ENCODE measurements around the gene LHX6. TPM values are rescaled to one million over a fixed set of nuclear protein-coding genes. Genes with fewer than 3 reads are reported as not detected.

The LHX6 gene
- total RNA-seq, 4 donors from 2014 or later, result 0.68 to 12.7 (median 1.4) TPM; not detected in 1

GRCh38 chr9:122205176-122205575, 23.6 kb downstream of the LHX6 start:
- DNase-seq, result no peak
- Histone ChIP-seq H3K4me3 (no peak overlapping the region), H3K27ac (no peak overlapping the region), H3K27me3 (peaks cover 8% of the 10 kb centered on the region), H3K9me3 (no peaks in the 10 kb centered on the region), H3K36me3 (no peaks in the 10 kb centered on the region), H3K4me1 (no peaks in the 10 kb centered on the region)
- no peak for TF ChIP-seq POLR2A (IDR thresholded peaks at IDR 0.05)
- TF ChIP-seq POLR2AphosphoS5 (IDR thresholded peaks at IDR 0.05), result no peak
- no peak for TF ChIP-seq EP300 (IDR thresholded peaks at IDR 0.05; ENCODE audit: low read depth)
- no peak for TF ChIP-seq CTCF (IDR thresholded peaks at IDR 0.05)
- WGBS, 2 donors (ENCODE audit: low coverage in 1 of 2), result 91% methylated on average over 8 of the region's 8 CpGs; no CpG with 5 or more reads in 1 of the 2 donors
- in situ Hi-C loops (cut with MboI; ENCODE audit: low pct_ligation_motif_present in 1 of 4, low pct_unique_long_range_greater_than_20kb in 1 of 4, low sequenced_read_pairs in 3 of 4), result no loop called here
- intact Hi-C loops (cut with DNase I; ENCODE audit: low total_unique reads), result no loop called here

GRCh38 chr9:122204491-122204890, 24.3 kb downstream of the LHX6 start:
- no peak overlapping the region for H3K4me3 ChIP-seq
- intact Hi-C loops (cut with DNase I; ENCODE audit: low total_unique reads), result no loop called here
- no peak overlapping the region for H3K27ac ChIP-seq
- H3K4me1 ChIP-seq, result no peaks in the 10 kb centered on the region
- H3K9me3 ChIP-seq, result no peaks in the 10 kb centered on the region
- H3K27me3 ChIP-seq, result peaks cover 6% of the 10 kb centered on the region
- no peaks in the 10 kb centered on the region for H3K36me3 ChIP-seq
- in situ Hi-C loops (cut with MboI; ENCODE audit: low pct_ligation_motif_present in 1 of 4, low pct_unique_long_range_greater_than_20kb in 1 of 4, low sequenced_read_pairs in 3 of 4), result no loop called here
- WGBS, 2 donors (ENCODE audit: low coverage in 1 of 2), result 88 to 100% methylated on average over 3 to 12 of the region's 12 CpGs
- TF ChIP-seq POLR2AphosphoS5 (IDR thresholded peaks at IDR 0.05) (no peak), POLR2A (IDR thresholded peaks at IDR 0.05) (no peak), EP300 (IDR thresholded peaks at IDR 0.05; ENCODE audit: low read depth) (no peak), CTCF (IDR thresholded peaks at IDR 0.05) (no peak)
- DNase-seq, result no peak

GRCh38 chr9:122204055-122204454, 24.7 kb downstream of the LHX6 start:
- Histone ChIP-seq H3K27me3 (peaks cover 6% of the 10 kb centered on the region), H3K4me1 (no peaks in the 10 kb centered on the region), H3K36me3 (no peaks in the 10 kb centered on the region), H3K27ac (no peak overlapping the region), H3K4me3 (no peak overlapping the region), H3K9me3 (no peaks in the 10 kb centered on the region)
- in situ Hi-C loops (cut with MboI; ENCODE audit: low pct_ligation_motif_present in 1 of 4, low pct_unique_long_range_greater_than_20kb in 1 of 4, low sequenced_read_pairs in 3 of 4) (no loop called here), intact Hi-C loops (cut with DNase I; ENCODE audit: low total_unique reads) (no loop called here)
- TF ChIP-seq CTCF (IDR thresholded peaks at IDR 0.05) (no peak), EP300 (IDR thresholded peaks at IDR 0.05; ENCODE audit: low read depth) (no peak), POLR2AphosphoS5 (IDR thresholded peaks at IDR 0.05) (no peak), POLR2A (IDR thresholded peaks at IDR 0.05) (no peak)
- no peak for DNase-seq
- 79 to 96% methylated on average over 5 of the region's 5 CpGs for WGBS, 2 donors (ENCODE audit: low coverage in 1 of 2)

GRCh38 chr9:122202111-122202510, 26.6 kb downstream of the LHX6 start:
- peaks cover 0 to 6% (median 0%) of the 10 kb centered on the region in 4 donors for H3K4me1 ChIP-seq
- H3K4me3 ChIP-seq, result no peak overlapping the region
- peaks cover 6% of the 10 kb centered on the region for H3K27me3 ChIP-seq
- no peak for DNase-seq
- TF ChIP-seq POLR2AphosphoS5 (IDR thresholded peaks at IDR 0.05) (no peak), POLR2A (IDR thresholded peaks at IDR 0.05) (no peak), EP300 (IDR thresholded peaks at IDR 0.05; ENCODE audit: low read depth) (no peak), CTCF (IDR thresholded peaks at IDR 0.05) (no peak)
- no peaks in the 10 kb centered on the region for H3K36me3 ChIP-seq
- H3K9me3 ChIP-seq, result no peaks in the 10 kb centered on the region
- H3K27ac ChIP-seq, result no peak overlapping the region
- in situ Hi-C loops (cut with MboI; ENCODE audit: low pct_ligation_motif_present in 1 of 4, low pct_unique_long_range_greater_than_20kb in 1 of 4, low sequenced_read_pairs in 3 of 4), result no loop called here
- 38 to 52% methylated on average over 1 to 3 of the region's 3 CpGs for WGBS, 2 donors (ENCODE audit: low coverage in 1 of 2)
- intact Hi-C loops (cut with DNase I; ENCODE audit: low total_unique reads), result no loop called here
